GM21528 (cell line): ENCODE data around the gene FADS6.
"Not testable (repeated sequence)": the region's sequence is repeated elsewhere in the genome, so short reads cannot be mapped to it uniquely, and the experiment has no call there.

Experiments
- ATAC-seq: cut with Tn5 transposase; IDR thresholded peaks from one replicate; pipeline ENCODE4 v1.9.1; 2021; ENCODE audit warnings: mild to moderate bottlenecking, moderate library complexity; ENCODE audit not compliant: unreplicated experiment, low FRiP score

The FADS6 gene

DNA sequence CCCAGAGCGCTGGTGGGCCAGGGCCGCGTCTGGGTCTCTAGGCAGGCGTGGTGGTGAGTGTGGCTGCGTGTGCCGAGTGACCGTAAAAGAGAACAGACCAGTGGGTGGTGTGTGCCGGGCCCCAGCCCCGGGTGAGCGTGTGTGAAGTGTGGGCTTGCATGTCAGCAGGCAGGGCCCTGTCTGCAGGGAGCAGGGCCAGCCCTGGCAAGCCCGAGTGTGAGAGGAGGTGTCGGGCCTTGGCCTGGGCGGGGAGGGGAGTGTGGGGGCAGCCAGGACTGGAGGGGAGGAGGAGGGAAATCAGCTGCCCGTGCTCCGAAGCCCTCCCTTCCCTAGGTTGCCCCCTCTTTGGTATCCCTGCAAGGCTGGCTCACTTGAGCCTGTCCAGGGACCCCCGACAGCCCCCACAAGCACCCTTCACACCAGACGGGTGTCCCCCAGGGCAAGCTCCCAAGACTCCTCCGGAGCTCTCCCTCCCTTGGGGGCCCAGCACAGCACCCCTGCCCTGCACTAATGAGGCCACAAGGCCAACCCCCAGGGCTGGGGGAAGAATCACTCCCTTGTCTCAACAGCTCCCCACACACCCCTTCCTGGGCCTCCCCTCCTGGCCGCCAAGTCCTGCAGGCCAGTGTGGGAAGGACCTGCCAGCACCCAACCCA, 27.7 kb upstream of the FADS6 start:
- ATAC-seq, result no peak

- ATAC-seq, result no peak
These were observed 27.2 kb upstream of the FADS6 start for GRCh38 chr17:74920642-74921025.

- ATAC-seq, result no peak
These were observed 26.8 kb upstream of the FADS6 start for GRCh38 chr17:74920306-74920620.

GRCh38 chr17:74919440-74920305, 26.2 kb upstream of the FADS6 start:
- ATAC-seq, result no peak

GRCh38 chr17:74918906-74919305, 25.5 kb upstream of the FADS6 start:
- ATAC-seq, result no peak

DNA sequence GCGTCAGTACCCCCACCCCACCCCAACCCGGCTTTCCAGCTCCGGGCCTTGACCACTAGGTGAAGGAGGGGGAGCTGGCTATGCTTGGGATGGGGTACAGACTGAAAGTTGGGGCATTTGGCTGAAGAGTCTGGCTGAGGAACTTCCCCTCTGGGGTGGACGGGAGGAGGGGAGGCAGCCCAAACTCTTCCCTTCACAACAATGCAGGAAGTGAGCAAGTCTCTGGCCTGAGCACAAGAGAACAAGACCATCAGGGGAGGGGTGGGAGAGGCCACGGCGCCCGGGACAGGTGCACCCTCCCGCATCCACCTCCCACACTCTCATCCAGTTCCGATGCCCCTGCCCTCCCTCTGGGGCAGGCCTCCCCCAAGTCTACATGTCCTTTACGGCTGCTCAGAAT, 24.0 kb upstream of the FADS6 start:
- ATAC-seq, result no peak

- ATAC-seq, result no peak
These were observed 23.4 kb upstream of the FADS6 start for GRCh38 chr17:74916851-74917199.

DNA sequence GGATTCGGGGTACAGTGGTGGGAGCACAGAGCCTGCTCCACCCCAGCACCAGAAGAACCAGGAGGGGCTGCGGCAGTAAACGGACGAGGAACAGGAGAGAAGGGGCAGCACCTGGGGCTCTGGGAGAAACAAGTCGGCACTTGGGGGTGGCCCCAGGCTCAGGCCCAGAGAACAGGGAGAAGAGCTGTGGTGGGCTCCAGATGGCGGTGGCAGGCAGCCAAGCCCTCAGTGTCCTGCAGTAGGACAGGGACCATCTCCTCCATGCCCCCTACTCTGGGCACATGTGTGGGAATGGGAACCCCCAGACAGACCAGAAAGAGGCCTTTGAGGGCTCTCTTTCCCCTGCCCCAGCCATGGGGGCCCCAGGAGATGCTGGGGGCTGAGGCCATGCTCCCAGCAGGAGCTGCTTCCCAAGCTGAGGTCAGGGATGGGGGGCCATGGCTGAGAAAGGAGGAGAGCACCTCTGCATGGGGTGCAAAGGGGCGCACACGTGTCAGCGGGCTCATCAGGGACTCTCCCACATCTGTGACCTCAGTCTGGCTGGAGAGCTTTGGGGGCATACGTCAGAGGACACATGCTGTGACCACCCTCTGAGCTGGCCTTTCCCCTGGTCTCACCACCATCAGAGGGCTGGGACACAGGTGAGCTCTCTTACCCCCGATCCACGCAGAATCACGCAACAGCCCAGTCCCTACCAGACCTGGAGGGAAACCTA, 22.9 kb upstream of the FADS6 start:
- ATAC-seq, result no peak

- ATAC-seq, result not testable (repeated sequence)
These were observed 18.0 kb upstream of the FADS6 start for GRCh38 chr17:74911423-74911822.

DNA sequence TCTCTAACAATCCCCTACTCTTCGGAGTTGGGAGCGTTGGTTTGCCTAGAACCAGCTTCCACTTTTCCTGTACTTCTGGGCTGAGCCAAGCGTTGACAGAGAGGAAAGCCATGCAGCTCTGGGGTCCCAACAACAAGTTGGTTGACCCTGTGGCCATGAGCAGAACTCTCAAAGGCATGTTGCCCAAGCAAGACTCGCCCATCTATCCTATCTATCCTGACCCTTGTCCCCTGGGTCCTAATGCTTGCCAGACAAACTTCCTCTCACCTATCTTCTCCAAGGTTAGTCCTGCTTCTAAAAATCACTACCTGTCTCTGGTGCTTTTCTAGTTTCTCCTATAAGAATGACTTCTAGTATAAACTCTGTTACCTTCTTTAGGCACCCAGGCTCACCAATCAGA, 15.7 kb upstream of the FADS6 start:
- not testable (repeated sequence) for ATAC-seq

DNA sequence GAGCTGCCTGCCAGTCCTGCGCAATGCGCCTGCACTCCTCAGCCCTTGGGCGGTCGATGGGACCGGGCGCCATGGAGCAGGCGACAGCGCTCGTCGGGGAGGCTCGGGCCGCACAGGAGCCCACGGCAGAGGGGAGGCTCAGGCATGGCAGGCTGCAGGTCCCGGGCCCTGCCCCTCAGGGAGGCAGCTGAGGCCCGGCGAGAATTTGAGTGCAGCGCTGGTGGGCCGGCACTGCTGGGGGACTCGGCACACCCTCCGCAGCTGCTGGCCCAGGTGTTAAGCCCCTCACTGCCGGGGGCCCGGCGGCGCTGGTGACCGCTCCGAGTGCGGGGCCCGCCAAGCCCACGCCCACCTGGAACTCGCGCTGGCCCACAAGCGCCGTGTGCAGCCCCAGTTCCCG, 13.6 kb upstream of the FADS6 start:
- ATAC-seq, result no peak

- not testable (repeated sequence) for ATAC-seq
These were observed 12.9 kb upstream of the FADS6 start for GRCh38 chr17:74906214-74906793.

GRCh38 chr17:74904687-74905409, 11.4 kb upstream of the FADS6 start:
- ATAC-seq, result no peak

GRCh38 chr17:74903671-74904070, 10.2 kb upstream of the FADS6 start:
- no peak for ATAC-seq

- no peak for ATAC-seq
These were observed 9.6 kb upstream of the FADS6 start for GRCh38 chr17:74903034-74903433.

DNA sequence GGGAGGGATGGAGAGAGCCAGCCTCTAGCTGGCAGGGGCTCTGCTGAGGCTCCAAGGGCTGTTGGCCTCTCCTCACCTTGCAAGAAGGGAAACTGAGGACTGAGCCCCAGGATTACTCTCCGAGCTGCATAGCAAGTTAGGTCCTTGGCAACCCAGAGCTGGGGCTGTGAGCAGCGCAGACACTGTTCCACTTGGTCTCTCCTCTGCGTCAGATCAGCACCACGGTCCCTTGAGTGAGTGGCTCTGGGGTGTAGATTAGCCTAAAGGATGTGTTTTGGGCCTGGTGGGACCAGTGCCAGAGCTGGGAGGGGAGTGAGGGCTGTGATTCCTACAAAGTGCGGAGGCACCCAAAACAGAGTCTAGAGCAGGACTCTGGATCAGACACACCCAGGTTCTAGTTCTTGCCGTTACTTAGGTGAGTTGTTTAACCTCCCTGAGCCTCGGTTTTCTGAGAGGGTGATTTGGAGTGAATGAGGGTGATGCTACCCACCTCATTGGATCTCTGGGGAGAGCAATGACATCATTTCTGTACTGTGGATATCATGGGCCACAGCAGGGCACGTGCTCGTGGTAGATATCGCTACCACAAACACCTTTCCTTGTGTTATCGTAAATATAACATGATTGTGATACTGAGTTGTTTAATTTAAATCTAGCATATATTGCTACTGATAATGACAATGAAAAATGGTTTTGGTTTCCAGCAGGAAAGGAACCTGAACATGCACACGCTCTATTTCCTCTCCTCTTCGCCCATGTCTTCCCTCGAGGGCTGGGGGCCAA, 8.1 kb upstream of the FADS6 start:
- no peak for ATAC-seq

DNA sequence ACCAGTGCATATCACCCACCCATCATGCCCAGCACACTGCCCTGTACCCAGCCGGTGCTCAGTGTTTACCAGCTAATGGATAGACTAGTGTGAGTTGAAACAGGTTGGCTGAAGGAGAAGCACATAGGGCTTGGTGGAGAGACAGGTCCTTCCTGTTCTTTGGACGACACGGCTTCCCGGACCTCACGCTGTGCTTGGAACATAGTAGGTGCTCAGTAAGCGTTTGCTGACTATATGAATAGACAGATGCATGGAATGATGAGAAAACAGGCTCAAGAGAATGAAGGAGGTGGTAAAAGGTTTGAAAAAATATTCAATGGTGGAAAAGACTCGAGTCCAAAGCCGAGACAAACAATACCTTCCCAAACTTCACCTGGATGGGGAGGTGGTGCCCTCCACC, 6.8 kb upstream of the FADS6 start:
- no peak for ATAC-seq

DNA sequence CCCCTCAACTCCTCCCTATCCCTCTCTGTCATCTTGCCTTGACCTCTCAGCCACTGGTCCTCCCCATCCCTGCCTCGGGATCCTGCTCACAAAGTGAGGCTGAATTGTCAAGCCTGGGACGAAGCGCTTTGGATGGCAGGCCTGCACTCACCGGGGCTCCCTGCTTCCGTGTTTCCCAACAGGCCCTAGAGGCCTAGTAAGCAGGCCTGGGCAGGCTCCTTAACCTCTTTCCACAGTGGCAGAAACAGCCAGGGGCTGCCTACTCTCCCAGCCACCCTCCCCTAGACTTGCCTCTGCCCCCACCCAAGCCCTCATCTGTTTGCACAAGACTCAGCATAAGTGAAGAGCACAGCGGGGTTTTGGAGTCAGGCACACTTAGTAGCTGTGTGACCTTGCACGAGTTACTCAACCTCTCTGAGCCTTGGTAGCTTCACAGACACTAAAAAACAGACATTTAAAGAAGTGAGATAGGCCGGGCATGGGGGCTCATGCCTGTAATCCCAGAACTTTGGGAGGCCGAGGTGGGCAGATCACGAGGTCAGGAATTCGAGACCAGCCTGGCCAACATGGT, 5.0 kb upstream of the FADS6 start:
- ATAC-seq, result no peak

DNA sequence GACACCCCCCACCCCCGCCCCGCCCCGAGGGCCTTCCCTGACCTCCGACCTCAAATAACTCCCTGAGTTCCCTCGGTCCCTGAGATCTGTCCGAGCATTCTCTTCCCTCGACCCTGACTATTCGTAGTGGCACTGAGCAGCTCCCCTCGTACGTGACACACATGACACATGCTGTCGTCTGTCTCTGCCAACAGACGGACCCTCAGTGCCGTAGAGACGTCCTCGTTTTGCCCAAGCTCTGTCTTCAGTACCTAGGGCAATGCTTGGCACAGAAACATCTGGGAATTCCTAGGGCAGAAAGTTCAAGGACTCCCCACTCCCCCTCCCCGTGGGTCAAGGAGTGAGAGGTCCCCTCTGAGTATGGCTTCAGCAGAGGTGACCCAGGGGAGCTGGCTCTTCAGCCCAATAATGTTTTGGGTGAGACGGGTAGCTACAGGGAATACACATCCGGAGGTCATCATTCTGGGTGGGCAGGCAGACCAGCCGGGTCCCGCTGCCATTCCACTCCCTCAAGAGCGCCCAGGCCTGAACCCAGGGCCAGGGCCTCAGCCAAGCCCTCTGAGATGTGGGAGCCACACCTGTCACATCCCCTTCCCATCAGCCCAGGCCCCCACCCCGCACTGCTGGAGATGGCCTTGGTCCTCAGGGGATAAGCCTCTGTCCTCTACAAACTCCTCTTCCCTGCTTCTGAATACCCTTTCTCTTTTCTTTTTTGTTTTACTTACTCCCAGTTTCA, 671 bp upstream of the FADS6 start:
- no peak for ATAC-seq
